Measurements from ENCODE around the gene CDC26.

- TF ChIP-seq, protein P1, sequence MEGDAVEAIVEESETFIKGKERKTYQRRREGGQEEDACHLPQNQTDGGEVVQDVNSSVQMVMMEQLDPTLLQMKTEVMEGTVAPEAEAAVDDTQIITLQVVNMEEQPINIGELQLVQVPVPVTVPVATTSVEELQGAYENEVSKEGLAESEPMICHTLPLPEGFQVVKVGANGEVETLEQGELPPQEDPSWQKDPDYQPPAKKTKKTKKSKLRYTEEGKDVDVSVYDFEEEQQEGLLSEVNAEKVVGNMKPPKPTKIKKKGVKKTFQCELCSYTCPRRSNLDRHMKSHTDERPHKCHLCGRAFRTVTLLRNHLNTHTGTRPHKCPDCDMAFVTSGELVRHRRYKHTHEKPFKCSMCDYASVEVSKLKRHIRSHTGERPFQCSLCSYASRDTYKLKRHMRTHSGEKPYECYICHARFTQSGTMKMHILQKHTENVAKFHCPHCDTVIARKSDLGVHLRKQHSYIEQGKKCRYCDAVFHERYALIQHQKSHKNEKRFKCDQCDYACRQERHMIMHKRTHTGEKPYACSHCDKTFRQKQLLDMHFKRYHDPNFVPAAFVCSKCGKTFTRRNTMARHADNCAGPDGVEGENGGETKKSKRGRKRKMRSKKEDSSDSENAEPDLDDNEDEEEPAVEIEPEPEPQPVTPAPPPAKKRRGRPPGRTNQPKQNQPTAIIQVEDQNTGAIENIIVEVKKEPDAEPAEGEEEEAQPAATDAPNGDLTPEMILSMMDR (IDR thresholded peaks at IDR 0.05): no peak
- TF ChIP-seq POLR2A (IDR thresholded peaks at IDR 0.05): no peak
Measured at GRCh38 chr9:113322671-113323070, 47.3 kb upstream of the CDC26 start.
